IMR-90 (cell line): ENCODE results near the gene PITX2. TPM values are rescaled to one million over a fixed set of nuclear protein-coding genes. Genes with fewer than 3 reads are reported as not detected.

Source experiments
- ATAC-seq: fragments of 200-7000 bp; cut with Tn5 transposase; 2 replicates; pipeline ENCODE4 v1.9.1; 2020; ENCODE audit warnings: low read depth, mild to moderate bottlenecking, moderate library complexity
- BruUV-seq: library from RNA; stranded (reverse); fragments of 400-500 nt; replicated peaks from 2 replicates; lab custom pipeline; 2021; lab: Mats Ljungman, UMichigan
- CTCF ChIA-PET: fragments of 300-600 bp; formaldehyde crosslinking; extraction: SDS; loops from one replicate; lab custom pipeline; 2021; ENCODE audit warnings: antibody characterized with exemption; lab: Yijun Ruan, JAX
- POLR2A ChIA-PET: fragments of 300-600 bp; sonication (Branson Sonifier 250); formaldehyde crosslinking; loops from one replicate; lab custom pipeline; 2022; ENCODE audit warnings: antibody characterized with exemption; ENCODE audit not compliant: unreplicated experiment; lab: Charles Lee
- DNase-seq: peaks from one replicate; pipeline ENCODE4 v3.0.0; 2013
- H2AFZ ChIP-seq: replicated peaks from 2 replicates; pipeline ENCODE3; 2013; ENCODE audit warnings: low read length, mild to moderate bottlenecking; ENCODE audit not compliant: poor library complexity
- H2AK5ac ChIP-seq: 2 replicates; pipeline ENCODE4 v1.6.1; 2013; ENCODE audit warnings: low read depth, low read length, inconsistent platforms
- H2AK9ac ChIP-seq: replicated peaks from 2 replicates; pipeline ENCODE3; 2013; ENCODE audit warnings: mild to moderate bottlenecking, low read depth, low read length, moderate library complexity; ENCODE audit not compliant: poor library complexity
- H2BK120ac ChIP-seq: 2 replicates; pipeline ENCODE4 v1.6.1; 2013; ENCODE audit warnings: low read depth, low read length, inconsistent platforms
- H2BK15ac ChIP-seq: 3 replicates; pipeline ENCODE4 v1.6.1; 2013; ENCODE audit warnings: low read depth, low read length, inconsistent platforms
- H2BK20ac ChIP-seq: 2 replicates; pipeline ENCODE4 v1.6.1; 2013; ENCODE audit warnings: low read depth, mild to moderate bottlenecking, inconsistent platforms, low read length, moderate library complexity
- H2BK5ac ChIP-seq: 2 replicates; pipeline ENCODE4 v1.6.1; 2013; ENCODE audit warnings: mild to moderate bottlenecking, low read depth, low read length, inconsistent platforms; ENCODE audit not compliant: poor library complexity, severe bottlenecking
- H3K14ac ChIP-seq: replicated peaks from 2 replicates; pipeline ENCODE4 v1.6.1; 2013; ENCODE audit warnings: low read depth, low read length, inconsistent platforms
- H3K18ac ChIP-seq: 2 replicates; pipeline ENCODE4 v1.6.1; 2013; ENCODE audit warnings: low read depth, low read length, control low read depth
- H3K23ac ChIP-seq: 2 replicates; pipeline ENCODE4 v1.6.1; 2013; ENCODE audit warnings: low read depth, low read length, inconsistent platforms
- H3K27ac ChIP-seq: 2 replicates; pipeline ENCODE4 v1.5.1; 2013; ENCODE audit warnings: mild to moderate bottlenecking, control low read depth, low read length; ENCODE audit not compliant: insufficient read depth
- H3K27me3 ChIP-seq: 2 replicates; pipeline ENCODE4 v1.6.1; 2013; ENCODE audit warnings: low read length; ENCODE audit not compliant: control insufficient read depth, insufficient read depth
- H3K36me3 ChIP-seq: 2 replicates; pipeline ENCODE4 v1.6.1; 2013; ENCODE audit warnings: low read length, mixed read lengths; ENCODE audit not compliant: control insufficient read depth, insufficient read depth
- H3K4ac ChIP-seq: 2 replicates; pipeline ENCODE4 v1.6.1; 2013; ENCODE audit warnings: low read depth, low read length, inconsistent platforms
- H3K4me1 ChIP-seq: 2 replicates; pipeline ENCODE4 v1.6.1; 2013; ENCODE audit warnings: low read length, mixed read lengths; ENCODE audit not compliant: control insufficient read depth, insufficient read depth
- H3K4me2 ChIP-seq: 2 replicates; pipeline ENCODE4 v1.6.1; 2013; ENCODE audit warnings: low read depth, mild to moderate bottlenecking, control low read depth, low read length, moderate library complexity
- H3K4me3 ChIP-seq: 2 replicates; pipeline ENCODE4 v1.5.1; 2013; ENCODE audit warnings: low read depth, mild to moderate bottlenecking, control low read depth, low read length, moderate library complexity; ENCODE audit not compliant: insufficient read depth
- H3K56ac ChIP-seq: 2 replicates; pipeline ENCODE4 v1.6.1; 2013; ENCODE audit warnings: low read length, inconsistent platforms; ENCODE audit not compliant: insufficient read depth; ENCODE audit errors: extremely low read depth
- H3K79me1 ChIP-seq, 2 experiments: 2 replicates each; pipeline ENCODE4 v1.6.1; 2013; ENCODE audit warnings: low read length in 2 of 2, inconsistent platforms in 1 of 2, low read depth in 1 of 2
- H3K9ac ChIP-seq: 2 replicates; pipeline ENCODE4 v1.6.1; 2013; ENCODE audit warnings: low read depth, low read length, control low read depth
- H3K9me1 ChIP-seq: 2 replicates; pipeline ENCODE4 v1.6.1; 2013; ENCODE audit warnings: low read length, inconsistent platforms; ENCODE audit not compliant: insufficient read depth
- H3K9me3 ChIP-seq: 2 replicates; pipeline ENCODE4 v1.6.1; 2013; ENCODE audit warnings: low read length; ENCODE audit not compliant: control insufficient read depth, insufficient read depth
- H4K20me1 ChIP-seq: 2 replicates; pipeline ENCODE4 v1.6.1; 2013; ENCODE audit warnings: low read length, inconsistent platforms; ENCODE audit not compliant: insufficient read depth
- H4K5ac ChIP-seq: 2 replicates; pipeline ENCODE4 v1.6.1; 2013; ENCODE audit warnings: mild to moderate bottlenecking, low read depth, low read length, control low read depth
- H4K8ac ChIP-seq, 2 experiments: 2 replicates each; pipeline ENCODE4 v1.6.1; 2013; ENCODE audit warnings: low read depth in 2 of 2, low read length in 2 of 2, control low read depth in 1 of 2, inconsistent platforms in 1 of 2
- H4K91ac ChIP-seq: 2 replicates; pipeline ENCODE4 v1.6.1; 2013; ENCODE audit warnings: low read depth, low read length, inconsistent platforms; ENCODE audit not compliant: insufficient read depth
- BHLHE40 ChIP-seq: fragments of 150-350 bp; IDR thresholded peaks from 2 replicates; pipeline ENCODE4 v1.6.1; 2016; ENCODE audit warnings: mild to moderate bottlenecking, low read depth, low read length
- CHD1 ChIP-seq: IDR thresholded peaks from 2 replicates; pipeline ENCODE4 v1.6.1; 2012; ENCODE audit warnings: low read depth, low read length, improper control_type of control experiment
- ELK1 ChIP-seq: fragments of 150-350 bp; IDR thresholded peaks from 2 replicates; pipeline ENCODE4 v1.6.1; 2016; ENCODE audit warnings: low read depth, mild to moderate bottlenecking, low read length, moderate library complexity, borderline replicate concordance
- MAZ ChIP-seq: IDR thresholded peaks from 2 replicates; pipeline ENCODE4 v1.6.1; 2012; ENCODE audit warnings: low read depth, mild to moderate bottlenecking, low read length, improper control_type of control experiment, moderate library complexity, borderline replicate concordance
- NFE2L2 ChIP-seq: fragments of 150-350 bp; IDR thresholded peaks from 2 replicates; pipeline ENCODE4 v1.6.1; 2016; ENCODE audit warnings: low read depth, mild to moderate bottlenecking, low read length
- POLR2A ChIP-seq: IDR thresholded peaks from 2 replicates; pipeline ENCODE4 v1.6.1; 2012; ENCODE audit warnings: mild to moderate bottlenecking, low read depth, low read length
- WGBS, 2 experiments: methylation state at CpG; one replicate each; pipeline versions ENCODE4 v1.1.5 to v1.1.7; 2013; ENCODE audit warnings: missing lambda C conversion rate in 2 of 2; ENCODE audit not compliant: insufficient read length in 1 of 2; ENCODE audit errors: extremely low coverage in 2 of 2; 5-methylcytosine and 5-hydroxymethylcytosine counted together
- dilution Hi-C: fragments of 300-500 bp; cut with HindIII; formaldehyde crosslinking; loops from one replicate; pipeline ENCODE4 v1.14.3; 2018; ENCODE audit warnings: low sequenced_read_pairs; ENCODE audit not compliant: unreplicated experiment
- in situ Hi-C: fragments of 300-500 bp; cut with MboI; formaldehyde crosslinking; loops from 3 replicates; pipeline ENCODE4 v1.14.3; 2019; ENCODE audit warnings: low sequenced_read_pairs, inconsistent platforms, mixed read lengths
- intact Hi-C: fragments of 100-400 bp; cut with micrococcal nuclease; formaldehyde crosslinking; loops from 2 replicates; pipeline ENCODE4 v1.10.0; 2022
- polyA plus RNA-seq, 3 experiments: library from polyadenylated mRNA; depleted of rRNA; stranded (reverse); fragments of >200 nt; gene quantifications; 2 replicates each; pipeline ENCODE4 v1.2.3, GENCODE V29; 2012; ENCODE audit warnings: low replicate concordance in 1 of 3
- total RNA-seq: library from RNA; depleted of rRNA; stranded (reverse); fragments of >200 nt; gene quantifications from 2 replicates; pipeline ENCODE4 v1.2.3, GENCODE V29; 2012

The PITX2 gene
- total and polyA plus RNA-seq, 2 of the 4 experiments (the other 2 are of a cell fraction), result 3.0 to 6.3 TPM

- in situ Hi-C loops, result loop anchor here (25.0 kb wide), 2 partner anchors 647 to 1397 kb away; no protein-coding TSS in a partner anchor
- ATAC-seq (no peak), DNase-seq (no peak)
- no peak overlapping the region for H3K4me2 ChIP-seq
- no peak overlapping the region for H4K8ac ChIP-seq
- H2BK20ac ChIP-seq, result no peak overlapping the region
- no peak overlapping the region for H2BK5ac ChIP-seq
- no CpG with 5 or more reads among the region's 9 CpGs for WGBS, 2 experiments
- dilution Hi-C loops, result no loop called here
- peaks cover 2% of the 10 kb centered on the region; the same call in 1 of the 2 replicates for H3K4me1 ChIP-seq
- no peak overlapping the region for H2AK5ac ChIP-seq
- H3K9ac ChIP-seq, result no peak overlapping the region
- BruUV-seq, result no TSS peak
- no peaks in the 10 kb centered on the region for H3K9me1 ChIP-seq
- CTCF ChIA-PET, result no interaction called here
- no peak overlapping the region for H4K91ac ChIP-seq
- H3K18ac ChIP-seq, result no peak overlapping the region
- H3K56ac ChIP-seq, result no peak overlapping the region
- no peak overlapping the region for H3K4ac ChIP-seq
- H3K9me3 ChIP-seq, result peaks cover 7% of the 10 kb centered on the region
- H2BK15ac ChIP-seq, result no peak overlapping the region
- H3K79me1 ChIP-seq, result no peaks in the 10 kb centered on the region
- no peak overlapping the region for H2AFZ ChIP-seq
- no peaks in the 10 kb centered on the region for H3K36me3 ChIP-seq
- H2AK9ac ChIP-seq, result no peak overlapping the region
- no peak overlapping the region for H4K5ac ChIP-seq
- H3K23ac ChIP-seq, result no peak overlapping the region
- H3K27ac ChIP-seq, result no peak overlapping the region
- intact Hi-C loops, result no loop called here
- H3K27me3 ChIP-seq, result peaks cover 69% of the 10 kb centered on the region
- H3K4me3 ChIP-seq, result no peak overlapping the region
- 0 out of 2 replicates have a peak, but pooled peaks cover 5% of the 10 kb centered on the region for H4K20me1 ChIP-seq
- H3K14ac ChIP-seq, result no peak overlapping the region
- H2BK120ac ChIP-seq, result no peak overlapping the region
- POLR2A ChIA-PET, result no interaction called here
- TF ChIP-seq CHD1, result no peak
- no peak for TF ChIP-seq BHLHE40
- no peak for TF ChIP-seq POLR2A
- TF ChIP-seq MAZ, result no peak
- TF ChIP-seq NFE2L2, result no peak
- TF ChIP-seq ELK1, result no peak
Measured at GRCh38 chr4:110640576-110640975, 17.7 kb upstream of the PITX2 start.
